Activated T-cell treated with anti-CD3 and anti-CD28 coated beads, Interleukin-2, amount 50 U/mL, for 72 hours (primary cell): ENCODE data around the gene DACT2. TPM values are rescaled to one million over a fixed set of nuclear protein-coding genes. Genes with fewer than 3 reads are reported as not detected.

Experiments used
- ATAC-seq, 2 donors: fragments of 150-1000 bp; cut with Tn5 transposase; replicated peaks in 1 of 2; 2 replicates each; pipeline ENCODE4 v1.10.0; 2021; ENCODE audit warnings: moderate library complexity in 2 of 2, mild to moderate bottlenecking in 1 of 2
- DNase-seq, 2 donors: peaks; one replicate each; pipeline ENCODE4 v3.0.0; 2021 to 2022; ENCODE audit warnings: mixed read lengths in 1 of 2
- H3K27ac Mint-ChIP-seq: one replicate; pipeline ENCODE4 v1.8.0; 2022; ENCODE audit warnings: mild to moderate bottlenecking, moderate library complexity, mixed read lengths
- H3K27me3 Mint-ChIP-seq: one replicate; pipeline ENCODE4 v1.8.0; 2022; ENCODE audit warnings: low read depth, mixed read lengths
- H3K36me3 Mint-ChIP-seq, 2 donors: one replicate each; pipeline ENCODE4 v1.8.0; 2022; ENCODE audit warnings: mixed read lengths in 2 of 2, mild to moderate bottlenecking in 1 of 2; ENCODE audit not compliant: insufficient read depth in 2 of 2
- H3K4me1 Mint-ChIP-seq: one replicate; pipeline ENCODE4 v1.8.0; 2022; ENCODE audit warnings: low read depth, mixed read lengths
- H3K4me3 Mint-ChIP-seq, 2 donors: one replicate each; pipeline ENCODE4 v1.8.0; 2022; ENCODE audit warnings: mild to moderate bottlenecking in 2 of 2, mixed read lengths in 2 of 2, moderate library complexity in 2 of 2
- H3K9me3 Mint-ChIP-seq, 2 donors: one replicate each; pipeline ENCODE4 v1.8.0; 2022; ENCODE audit warnings: mixed read lengths in 2 of 2
- total RNA-seq, 2 donors: library from RNA; stranded (reverse); gene quantifications; one replicate each; pipeline ENCODE4 v1.2.3, GENCODE V29; 2022

Gene DACT2
- total RNA-seq, 2 donors from 2014 or later = 0.14 to 1.3 TPM

DNA sequence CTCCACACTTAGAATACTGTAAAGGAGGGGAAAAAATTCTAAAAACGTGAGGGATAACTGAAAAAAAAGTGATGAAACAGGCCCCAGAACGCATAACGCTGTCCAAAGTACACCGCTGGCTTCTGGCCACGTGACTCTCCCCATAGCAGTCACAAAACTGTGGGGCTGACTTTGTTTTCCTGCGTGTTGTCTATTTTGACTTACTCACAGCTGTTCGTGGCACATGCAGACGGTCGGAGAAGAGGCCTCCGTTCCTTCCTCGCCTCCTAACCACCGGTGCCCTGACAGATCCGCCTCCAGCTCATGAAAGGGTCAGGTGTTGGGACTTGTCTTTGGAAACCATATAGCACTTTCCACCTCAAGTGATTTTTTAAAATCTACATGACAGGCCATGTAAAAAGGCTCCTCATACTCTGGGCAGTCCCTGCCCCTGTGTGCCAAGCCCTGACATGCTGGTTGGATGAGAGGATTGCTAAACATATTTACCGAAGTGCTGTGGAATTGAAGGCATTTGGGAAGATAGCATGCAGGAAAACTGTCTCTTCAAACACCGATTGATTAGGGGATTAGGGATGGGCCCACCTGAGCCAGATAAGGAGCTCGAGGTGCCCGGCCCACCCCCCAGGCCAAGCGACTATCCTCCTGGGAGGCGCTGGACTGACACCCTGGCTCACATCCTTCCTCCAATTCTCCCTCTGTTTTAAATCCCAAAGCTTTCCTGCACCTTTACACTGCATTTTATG, 54.8 kb downstream of the DACT2 start:
- Mint-ChIP-seq H3K36me3 (no peaks in the 10 kb centered on the region), H3K4me3 (no peak overlapping the region), H3K27me3 (peaks cover 5% of the 10 kb centered on the region), H3K4me1 (no peaks in the 10 kb centered on the region), H3K27ac (no peak overlapping the region), H3K9me3 (no peaks in the 10 kb centered on the region)
- ATAC-seq (no peak), DNase-seq (no peak)

DNA sequence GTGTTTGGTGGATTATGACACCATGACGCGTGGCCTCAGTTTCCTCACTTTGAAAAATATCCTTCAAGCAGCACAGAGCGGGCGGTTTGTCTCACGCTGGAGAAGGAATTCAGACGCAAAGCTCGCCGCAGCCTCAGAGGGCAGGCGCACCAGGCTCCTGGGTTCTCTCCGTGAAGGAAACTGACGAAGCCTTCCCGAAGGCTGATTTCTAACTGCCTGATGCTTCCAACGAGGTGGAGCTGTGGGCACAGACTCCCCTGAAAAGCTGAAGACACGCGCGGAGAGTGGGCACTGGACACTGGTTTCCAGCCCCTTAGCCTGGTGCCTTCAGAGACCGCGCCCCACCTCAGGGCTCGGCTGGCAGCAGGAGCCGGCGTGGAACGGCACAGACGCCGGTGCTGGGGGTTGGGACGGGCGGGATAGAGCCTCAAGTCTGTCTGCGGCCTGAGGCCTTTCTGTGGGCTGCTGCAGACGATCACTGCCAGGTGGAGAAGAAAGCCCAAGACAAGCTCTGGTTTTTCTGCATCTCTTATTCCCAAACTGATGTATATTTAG, 56.1 kb downstream of the DACT2 start:
- Mint-ChIP-seq H3K36me3 (no peaks in the 10 kb centered on the region), H3K4me3 (no peak overlapping the region), H3K9me3 (no peaks in the 10 kb centered on the region), H3K4me1 (no peaks in the 10 kb centered on the region), H3K27me3 (peaks cover under 1% of the 10 kb centered on the region), H3K27ac (no peak overlapping the region)
- DNase-seq (no peak), ATAC-seq (no peak)

DNA sequence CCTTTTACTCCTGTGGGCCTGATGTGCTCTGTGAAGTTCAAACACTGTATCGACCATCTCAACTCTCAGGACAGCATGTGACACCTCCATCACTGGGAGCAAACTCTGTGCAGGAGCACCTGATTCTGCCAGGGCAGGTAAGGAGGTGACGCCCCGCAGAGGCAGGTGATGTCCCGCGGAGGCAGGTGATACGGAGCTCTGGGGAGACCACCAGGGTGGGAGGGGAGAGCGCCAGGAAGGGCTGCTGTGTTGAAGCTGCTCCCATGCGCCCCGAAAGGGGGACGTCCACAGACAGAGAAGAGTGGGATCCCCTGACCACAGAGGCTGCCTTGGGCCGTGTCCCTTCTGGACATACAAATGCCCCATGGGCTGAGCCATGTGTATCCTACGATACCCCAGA, 58.3 kb downstream of the DACT2 start:
- no peaks in the 10 kb centered on the region for H3K4me1 Mint-ChIP-seq
- H3K27ac Mint-ChIP-seq = no peak overlapping the region
- ATAC-seq = no peak
- no peak overlapping the region for H3K4me3 Mint-ChIP-seq
- H3K36me3 Mint-ChIP-seq = no peaks in the 10 kb centered on the region
- no peak for DNase-seq
- H3K27me3 Mint-ChIP-seq = no peaks in the 10 kb centered on the region
- peaks cover 3 to 6% of the 10 kb centered on the region in 2 donors for H3K9me3 Mint-ChIP-seq

DNA sequence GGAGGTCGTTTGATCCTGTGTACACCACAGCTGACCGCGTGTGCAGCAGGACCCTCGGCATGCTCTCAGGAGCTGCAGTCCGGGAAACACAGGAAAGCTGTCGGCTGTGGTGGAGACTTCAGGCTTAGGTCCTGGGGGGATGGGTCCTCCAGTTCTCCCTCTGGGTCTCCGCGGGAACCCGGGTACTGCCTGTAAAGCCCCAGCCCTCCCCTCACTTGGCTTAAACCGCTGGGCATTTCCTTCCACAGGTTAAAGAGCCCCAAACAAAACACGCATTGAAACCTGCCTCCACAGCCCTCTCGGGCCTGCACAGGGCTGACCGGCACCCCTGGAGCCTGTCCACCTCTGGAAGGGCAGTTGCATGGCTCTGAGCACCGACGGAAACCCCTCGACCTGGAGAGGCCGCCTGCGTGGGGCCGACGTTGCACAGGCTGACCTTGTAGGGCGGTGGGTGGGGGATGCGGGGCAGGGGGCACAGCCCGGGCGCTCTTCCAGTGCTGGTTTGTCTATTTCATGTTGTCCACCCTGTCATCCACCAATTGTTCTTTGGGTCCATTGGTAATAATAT, 59.1 kb downstream of the DACT2 start:
- no peaks in the 10 kb centered on the region for H3K27me3 Mint-ChIP-seq
- ATAC-seq (no peak), DNase-seq (no peak)
- no peaks in the 10 kb centered on the region for H3K4me1 Mint-ChIP-seq
- H3K9me3 Mint-ChIP-seq = peaks cover 3 to 8% of the 10 kb centered on the region in 2 donors
- H3K4me3 Mint-ChIP-seq = no peak overlapping the region
- no peak overlapping the region for H3K27ac Mint-ChIP-seq
- no peaks in the 10 kb centered on the region for H3K36me3 Mint-ChIP-seq

DNA sequence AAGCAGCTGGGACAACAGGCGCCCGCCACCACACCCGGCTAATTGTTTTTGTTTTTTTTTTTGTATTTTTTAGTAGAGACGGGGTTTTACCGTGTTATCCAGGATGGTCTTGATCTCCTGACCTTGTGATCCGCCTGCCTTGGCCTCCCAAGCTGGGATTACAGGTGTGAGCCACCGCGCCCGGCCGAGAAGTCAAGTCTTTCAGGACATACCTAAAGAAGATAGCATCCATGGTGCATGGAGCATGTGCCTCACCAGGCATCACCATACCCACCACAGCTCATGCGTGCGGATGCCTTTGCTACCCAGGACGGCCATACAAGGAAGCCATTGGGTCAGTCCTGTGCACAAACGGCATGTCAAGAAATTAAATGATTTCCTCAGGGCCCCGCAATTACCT, 60.8 kb downstream of the DACT2 start:
- peaks cover 3 to 12% of the 10 kb centered on the region in 2 donors for H3K9me3 Mint-ChIP-seq
- no peaks in the 10 kb centered on the region for H3K36me3 Mint-ChIP-seq
- ATAC-seq (no peak), DNase-seq (no peak)
- no peaks in the 10 kb centered on the region for H3K27me3 Mint-ChIP-seq
- no peak overlapping the region for H3K27ac Mint-ChIP-seq
- no peak overlapping the region for H3K4me3 Mint-ChIP-seq
- no peaks in the 10 kb centered on the region for H3K4me1 Mint-ChIP-seq

DNA sequence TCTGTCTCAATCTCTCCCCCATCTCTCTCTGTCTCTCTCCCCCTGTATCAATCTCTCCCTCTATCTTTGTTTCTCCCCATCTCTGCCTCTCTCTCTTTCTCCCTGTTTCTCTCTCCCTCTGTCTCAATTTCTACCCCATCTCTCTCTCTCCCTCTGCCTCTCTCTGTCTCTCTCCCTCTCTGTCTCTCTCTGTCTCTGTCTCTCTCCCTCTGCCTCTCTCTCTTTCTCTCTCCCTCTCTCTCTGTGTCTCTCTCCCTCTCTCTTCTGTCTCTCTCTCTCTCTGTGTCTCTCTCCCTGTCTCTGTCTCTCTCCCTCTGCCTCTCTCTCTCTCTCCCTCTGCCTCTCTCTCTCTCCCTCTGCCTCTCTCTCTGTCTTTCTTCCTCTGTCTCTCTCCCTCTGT, 62.6 kb downstream of the DACT2 start:
- DNase-seq (no peak), ATAC-seq (no peak)
- Mint-ChIP-seq H3K36me3 (no peaks in the 10 kb centered on the region), H3K4me1 (no peaks in the 10 kb centered on the region), H3K27ac (peak overlapping the region; percentile 7), H3K4me3 (no peak overlapping the region), H3K9me3 (peaks cover 3 to 12% of the 10 kb centered on the region in 2 donors), H3K27me3 (no peaks in the 10 kb centered on the region)

Other genes starting within 250 kb of the DACT2 start
- under 1 TPM; 0.05 to 0.09 TPM for gene FRMD1, start 240.6 kb downstream of the DACT2 start, total RNA-seq
- not detected for gene SMOC2, start 121.4 kb upstream of the DACT2 start, total RNA-seq